Fibroblast of lung (primary cell): ENCODE measurements around the gene SORL1. TPM values are rescaled to one million over a fixed set of nuclear protein-coding genes. Genes with fewer than 3 reads are reported as not detected.

Experiments
- DNase-seq, 2 donors: peaks; one replicate each; pipeline versions ENCODE4 v3.0.0 to v3.0.0-alpha.2; 2010; ENCODE audit warnings: low read depth in 2 of 2
- H2AFZ ChIP-seq: 2 replicates; pipeline ENCODE4 v1.5.1; 2012; ENCODE audit warnings: low read length, control low read depth, inconsistent platforms
- H3K27ac ChIP-seq: 2 replicates; pipeline ENCODE4 v1.5.1; 2011; ENCODE audit warnings: low read length, control low read depth; ENCODE audit not compliant: insufficient read depth
- H3K27me3 ChIP-seq: 2 replicates; pipeline ENCODE4 v1.5.1; 2011; ENCODE audit warnings: mild to moderate bottlenecking, low read length; ENCODE audit not compliant: control insufficient read depth, insufficient read depth
- H3K36me3 ChIP-seq: 2 replicates; pipeline ENCODE4 v1.5.1; 2011; ENCODE audit warnings: low read length; ENCODE audit not compliant: control insufficient read depth, insufficient read depth
- H3K4me1 ChIP-seq: 2 replicates; pipeline ENCODE4 v1.5.1; 2011; ENCODE audit warnings: low read length; ENCODE audit not compliant: control insufficient read depth, insufficient read depth; ENCODE audit errors: extremely low read depth
- H3K4me2 ChIP-seq: 2 replicates; pipeline ENCODE4 v1.5.1; 2011; ENCODE audit warnings: low read length, control low read depth; ENCODE audit not compliant: insufficient read depth; ENCODE audit errors: extremely low read depth
- H3K4me3 ChIP-seq, 4 experiments: fragments of 200-600 bp in 1 of 4; sonication (generic) in 1 of 4; replicated peaks in 1 of 4; 2 replicates each; pipeline ENCODE4 v1.5.1; 2011 to 2016; ENCODE audit warnings: low read length in 4 of 4, low read depth in 3 of 4, mild to moderate bottlenecking in 3 of 4, control low read depth in 2 of 4, inconsistent platforms in 1 of 4, mixed read lengths in 1 of 4; ENCODE audit not compliant: insufficient read depth in 1 of 4; ENCODE audit errors: control extremely low read depth in 1 of 4
- H3K79me2 ChIP-seq: 2 replicates; pipeline ENCODE4 v1.5.1; 2012; ENCODE audit warnings: mild to moderate bottlenecking, low read length, inconsistent platforms; ENCODE audit not compliant: control insufficient read depth, insufficient read depth
- H3K9ac ChIP-seq: 2 replicates; pipeline ENCODE4 v1.5.1; 2011; ENCODE audit warnings: mild to moderate bottlenecking, low read length, control low read depth; ENCODE audit not compliant: insufficient read depth
- H3K9me3 ChIP-seq: 2 replicates; pipeline ENCODE4 v1.5.1; 2012; ENCODE audit warnings: low read depth, low read length; ENCODE audit not compliant: control insufficient read depth, insufficient read depth
- H4K20me1 ChIP-seq: 2 replicates; pipeline ENCODE4 v1.5.1; 2011; ENCODE audit warnings: low read length; ENCODE audit not compliant: control insufficient read depth, insufficient read depth; ENCODE audit errors: extremely low read depth
- EZH2 ChIP-seq: IDR thresholded peaks from 2 replicates; pipeline ENCODE4 v1.5.1; 2012; ENCODE audit warnings: low read length, control low read depth, mild to moderate bottlenecking; ENCODE audit errors: missing control alignments
- polyA plus RNA-seq, 2 donors: library from polyadenylated mRNA; depleted of rRNA in 1 of 2; stranded (reverse) in 1 of 2; unstranded in 1 of 2; fragments of >200 nt; gene quantifications; 2 replicates each; pipeline ENCODE4 v1.2.1, GENCODE V29; 2011 to 2012; ENCODE audit warnings: missing spikeins in 1 of 2
- total RNA-seq: library from RNA; depleted of rRNA; stranded (reverse); fragments of >200 nt; gene quantifications from 2 replicates; pipeline ENCODE4 v1.2.1, GENCODE V29; 2014
- TF ChIP-seq, protein P1 (sequence below), 2 donors: IDR thresholded peaks in 1 of 2; conservative IDR thresholded peaks in 1 of 2; 1 replicate in 1 of 2; 2 replicates in 1 of 2; pipeline ENCODE4 v1.5.1; 2011 to 2012; ENCODE audit warnings: low read length in 2 of 2, control low read depth in 1 of 2, inconsistent platforms in 1 of 2, low read depth in 1 of 2, mild to moderate bottlenecking in 1 of 2

SORL1 gene
- total and polyA plus RNA-seq, 2 donors (not counting 1 experiment from before 2014, with no cell fraction given), result 0.58 to 10.9 TPM

GRCh38 chr11:121645596-121645995 lies 193.5 kb downstream of the SORL1 start:
- no peak overlapping the region for H3K4me3 ChIP-seq
- H3K9ac ChIP-seq, result no peak overlapping the region
- H3K27ac ChIP-seq, result no peak overlapping the region
- no peaks in the 10 kb centered on the region for H3K27me3 ChIP-seq
- H4K20me1 ChIP-seq, result no peaks in the 10 kb centered on the region
- no peaks in the 10 kb centered on the region for H3K79me2 ChIP-seq
- peak in 1 of 2 donors; percentile 60 for DNase-seq
- H3K36me3 ChIP-seq, result no peaks in the 10 kb centered on the region
- H3K4me2 ChIP-seq, result no peak overlapping the region
- no peaks in the 10 kb centered on the region for H3K9me3 ChIP-seq
- no peaks in the 10 kb centered on the region for H3K4me1 ChIP-seq
- no peak overlapping the region for H2AFZ ChIP-seq
- TF ChIP-seq, protein P1, sequence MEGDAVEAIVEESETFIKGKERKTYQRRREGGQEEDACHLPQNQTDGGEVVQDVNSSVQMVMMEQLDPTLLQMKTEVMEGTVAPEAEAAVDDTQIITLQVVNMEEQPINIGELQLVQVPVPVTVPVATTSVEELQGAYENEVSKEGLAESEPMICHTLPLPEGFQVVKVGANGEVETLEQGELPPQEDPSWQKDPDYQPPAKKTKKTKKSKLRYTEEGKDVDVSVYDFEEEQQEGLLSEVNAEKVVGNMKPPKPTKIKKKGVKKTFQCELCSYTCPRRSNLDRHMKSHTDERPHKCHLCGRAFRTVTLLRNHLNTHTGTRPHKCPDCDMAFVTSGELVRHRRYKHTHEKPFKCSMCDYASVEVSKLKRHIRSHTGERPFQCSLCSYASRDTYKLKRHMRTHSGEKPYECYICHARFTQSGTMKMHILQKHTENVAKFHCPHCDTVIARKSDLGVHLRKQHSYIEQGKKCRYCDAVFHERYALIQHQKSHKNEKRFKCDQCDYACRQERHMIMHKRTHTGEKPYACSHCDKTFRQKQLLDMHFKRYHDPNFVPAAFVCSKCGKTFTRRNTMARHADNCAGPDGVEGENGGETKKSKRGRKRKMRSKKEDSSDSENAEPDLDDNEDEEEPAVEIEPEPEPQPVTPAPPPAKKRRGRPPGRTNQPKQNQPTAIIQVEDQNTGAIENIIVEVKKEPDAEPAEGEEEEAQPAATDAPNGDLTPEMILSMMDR (conservative IDR thresholded peaks at IDR 0.05 in 1 of 2, IDR thresholded peaks at IDR 0.05 in 1 of 2; ENCODE audit: low read depth in 1 of 2, low read length in 2 of 2), result no peak
- TF ChIP-seq EZH2, result no peak

- H3K36me3 ChIP-seq, result no peaks in the 10 kb centered on the region
- no peaks in the 10 kb centered on the region for H3K9me3 ChIP-seq
- TF ChIP-seq EZH2, result no peak
- TF ChIP-seq, protein P1 (conservative IDR thresholded peaks at IDR 0.05 in 1 of 2, IDR thresholded peaks at IDR 0.05 in 1 of 2; ENCODE audit: low read depth in 1 of 2, low read length in 2 of 2), result peak in 1 of 2 donors; percentile 2
- no peak overlapping the region for H3K27ac ChIP-seq
- DNase-seq, result no peak
- H4K20me1 ChIP-seq, result no peaks in the 10 kb centered on the region
- H3K27me3 ChIP-seq, result no peaks in the 10 kb centered on the region
- H2AFZ ChIP-seq, result no peak overlapping the region
- H3K9ac ChIP-seq, result no peak overlapping the region
- H3K4me1 ChIP-seq, result no peaks in the 10 kb centered on the region
- H3K4me2 ChIP-seq, result no peak overlapping the region
- no peaks in the 10 kb centered on the region for H3K79me2 ChIP-seq
- no peak overlapping the region for H3K4me3 ChIP-seq
Measured at GRCh38 chr11:121648306-121648705, 196.2 kb downstream of the SORL1 start.

- Histone ChIP-seq H3K79me2 (no peaks in the 10 kb centered on the region), H4K20me1 (no peaks in the 10 kb centered on the region), H3K27ac (no peak overlapping the region), H3K36me3 (no peaks in the 10 kb centered on the region), H3K4me3 (no peak overlapping the region), H3K27me3 (no peaks in the 10 kb centered on the region), H3K9me3 (no peaks in the 10 kb centered on the region), H3K4me1 (peaks cover 6% of the 10 kb centered on the region), H3K9ac (no peak overlapping the region), H2AFZ (no peak overlapping the region), H3K4me2 (no peak overlapping the region)
- no peak for DNase-seq
- TF ChIP-seq, protein P1 (conservative IDR thresholded peaks at IDR 0.05 in 1 of 2, IDR thresholded peaks at IDR 0.05 in 1 of 2; ENCODE audit: low read depth in 1 of 2, low read length in 2 of 2), result no peak
- no peak for TF ChIP-seq EZH2
Measured at GRCh38 chr11:121649798-121650197, 197.7 kb downstream of the SORL1 start.
